ENCODE data around the gene GOLGA7B.

- TF ChIP-seq CTCF (IDR thresholded peaks at IDR 0.05; ENCODE audit: low read depth, low read length) (no peak), EZH2phosphoT487 (IDR thresholded peaks at IDR 0.05; ENCODE audit: low read depth) (no peak)
Observed at GRCh38 chr10:97830064-97830463, 19.6 kb upstream of the GOLGA7B start.
